Cardiac fibroblast (primary cell): Measurements from ENCODE around the gene TENM4.

Experiments used
- DNase-seq, 2 donors: peaks; one replicate each; pipeline versions ENCODE4 v3.0.0 to v3.0.0-alpha.2; 2010; ENCODE audit warnings: low read depth in 2 of 2
- H3K4me3 ChIP-seq, 2 donors: replicated peaks in 1 of 2; 1 replicate in 1 of 2; 2 replicates in 1 of 2; pipeline ENCODE4 v1.5.1; 2011; ENCODE audit warnings: low read depth in 2 of 2, low read length in 2 of 2, mild to moderate bottlenecking in 2 of 2, moderate library complexity in 1 of 2
- TF ChIP-seq, protein P1 (sequence below): IDR thresholded peaks from one replicate; pipeline ENCODE4 v1.5.1; 2011; ENCODE audit warnings: low read depth, mild to moderate bottlenecking, low read length, inconsistent platforms

The TENM4 gene

DNA sequence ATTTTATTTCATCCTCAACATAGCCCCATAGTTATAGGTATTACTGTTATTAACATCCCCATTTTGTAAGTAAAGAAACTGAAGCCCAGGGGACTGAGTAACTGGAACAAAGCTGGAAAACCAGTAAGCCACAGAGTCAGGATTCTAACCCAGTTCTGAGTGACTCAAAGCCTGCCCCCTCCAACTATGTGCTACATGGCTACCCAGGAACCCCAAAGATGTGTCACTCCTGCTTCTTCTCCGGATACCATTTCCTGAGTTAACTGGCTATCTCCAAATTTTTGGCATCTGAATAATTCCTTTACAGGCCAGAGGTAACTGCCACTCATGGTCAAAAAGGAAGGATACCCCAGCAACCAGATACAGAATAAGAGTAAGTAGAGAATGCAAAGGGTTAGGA, 43.6 kb downstream of the TENM4 start:
- peak in 1 of 2 donors; percentile 31 for DNase-seq
- no peak overlapping the region for H3K4me3 ChIP-seq
- TF ChIP-seq, protein P1, sequence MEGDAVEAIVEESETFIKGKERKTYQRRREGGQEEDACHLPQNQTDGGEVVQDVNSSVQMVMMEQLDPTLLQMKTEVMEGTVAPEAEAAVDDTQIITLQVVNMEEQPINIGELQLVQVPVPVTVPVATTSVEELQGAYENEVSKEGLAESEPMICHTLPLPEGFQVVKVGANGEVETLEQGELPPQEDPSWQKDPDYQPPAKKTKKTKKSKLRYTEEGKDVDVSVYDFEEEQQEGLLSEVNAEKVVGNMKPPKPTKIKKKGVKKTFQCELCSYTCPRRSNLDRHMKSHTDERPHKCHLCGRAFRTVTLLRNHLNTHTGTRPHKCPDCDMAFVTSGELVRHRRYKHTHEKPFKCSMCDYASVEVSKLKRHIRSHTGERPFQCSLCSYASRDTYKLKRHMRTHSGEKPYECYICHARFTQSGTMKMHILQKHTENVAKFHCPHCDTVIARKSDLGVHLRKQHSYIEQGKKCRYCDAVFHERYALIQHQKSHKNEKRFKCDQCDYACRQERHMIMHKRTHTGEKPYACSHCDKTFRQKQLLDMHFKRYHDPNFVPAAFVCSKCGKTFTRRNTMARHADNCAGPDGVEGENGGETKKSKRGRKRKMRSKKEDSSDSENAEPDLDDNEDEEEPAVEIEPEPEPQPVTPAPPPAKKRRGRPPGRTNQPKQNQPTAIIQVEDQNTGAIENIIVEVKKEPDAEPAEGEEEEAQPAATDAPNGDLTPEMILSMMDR = no peak

DNA sequence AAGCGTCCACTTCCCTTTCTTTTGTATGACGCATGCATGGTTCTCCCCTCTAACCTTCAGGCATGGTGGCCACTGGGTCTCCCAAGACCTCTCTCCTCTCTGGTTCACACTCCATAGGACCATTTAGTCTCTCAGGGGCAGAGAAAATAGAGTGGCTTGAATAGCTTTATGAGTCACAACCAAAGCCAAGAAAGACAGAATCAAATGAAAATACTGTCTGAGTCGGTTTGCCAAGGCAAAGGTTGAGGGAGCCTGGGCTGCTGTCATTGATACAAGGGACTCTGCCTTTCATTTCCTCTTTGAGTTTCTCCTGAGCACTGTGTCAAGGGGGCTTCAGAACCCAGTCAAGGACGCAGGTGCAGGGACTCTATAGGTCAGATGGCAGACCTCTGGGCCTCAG, 44.2 kb downstream of the TENM4 start:
- TF ChIP-seq, protein P1 = no peak
- H3K4me3 ChIP-seq = no peak overlapping the region
- DNase-seq = no peak

DNA sequence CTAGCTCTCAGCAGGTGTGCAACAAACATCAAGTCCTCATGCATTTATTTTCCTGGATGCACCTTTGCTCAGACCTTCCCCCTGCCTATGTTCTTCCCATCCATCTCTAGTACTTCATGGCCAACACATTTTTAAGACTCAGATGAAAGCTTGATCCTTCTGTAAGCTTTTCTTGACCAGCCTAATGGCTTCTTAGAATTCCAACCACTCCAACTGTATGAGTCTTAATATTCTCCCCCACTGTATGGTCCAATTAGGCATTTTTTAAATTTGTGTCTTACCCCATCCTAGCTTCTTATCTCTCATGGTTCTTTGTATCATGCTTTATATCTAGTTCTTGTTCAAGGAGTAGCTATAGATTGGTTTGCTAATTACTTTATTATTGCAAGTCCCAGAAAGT, 44.8 kb downstream of the TENM4 start:
- H3K4me3 ChIP-seq = no peak overlapping the region
- no peak for DNase-seq
- TF ChIP-seq, protein P1 = no peak

DNA sequence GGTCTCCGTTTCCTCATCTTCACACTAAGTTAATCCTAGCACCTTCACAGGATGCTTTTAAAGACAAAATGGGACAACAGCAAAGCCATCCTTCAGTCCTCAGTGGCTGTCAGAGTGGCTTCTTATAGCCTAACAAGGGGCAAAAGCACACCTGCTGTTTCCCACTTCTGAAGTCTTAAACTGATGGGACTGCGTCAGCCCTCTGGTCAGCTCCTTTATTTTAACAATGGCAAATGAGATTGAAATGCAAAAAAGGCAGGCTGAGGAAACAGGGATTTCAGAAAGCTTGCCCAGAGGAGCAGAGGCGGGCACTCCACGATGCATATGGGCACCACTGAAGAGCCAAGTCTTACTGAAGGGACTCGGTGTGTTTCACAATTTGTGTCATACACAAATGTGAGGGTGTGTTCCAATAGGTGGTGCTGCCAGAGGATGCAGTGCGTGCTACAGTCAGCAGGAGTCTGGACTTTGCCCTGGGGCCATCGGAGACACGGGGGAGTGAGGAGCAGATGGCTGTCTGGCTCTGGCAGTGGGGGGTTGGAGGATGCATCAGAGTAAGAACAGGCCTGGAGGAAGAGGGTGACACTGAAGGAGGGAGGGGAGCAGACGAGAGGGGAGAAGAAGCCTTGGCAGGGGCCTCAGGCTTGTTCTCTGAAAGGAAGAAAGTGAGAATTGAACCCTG, 47.3 kb downstream of the TENM4 start:
- TF ChIP-seq, protein P1 = no peak
- no peak for DNase-seq
- H3K4me3 ChIP-seq = no peak overlapping the region

DNA sequence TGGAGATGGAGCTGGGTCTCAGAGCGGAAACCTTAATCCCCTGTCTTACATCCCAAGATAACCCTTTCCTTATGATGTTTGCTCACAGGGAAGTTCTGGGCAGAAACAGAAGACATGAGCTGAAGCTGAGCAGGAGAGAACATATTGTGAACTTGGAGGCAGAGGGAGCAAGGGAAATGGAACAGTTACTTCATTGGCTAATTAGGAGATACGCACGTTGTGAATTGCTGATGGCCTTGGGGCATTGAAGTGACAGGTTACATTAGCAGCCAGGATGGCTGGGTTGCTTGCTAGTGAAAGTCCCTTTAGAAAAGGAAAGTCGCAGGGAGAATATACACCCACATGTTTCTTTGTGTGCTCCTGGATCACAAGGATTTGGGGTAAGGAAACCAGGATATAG, 48.7 kb downstream of the TENM4 start:
- TF ChIP-seq, protein P1 = no peak
- DNase-seq = no peak
- no peak overlapping the region for H3K4me3 ChIP-seq

DNA sequence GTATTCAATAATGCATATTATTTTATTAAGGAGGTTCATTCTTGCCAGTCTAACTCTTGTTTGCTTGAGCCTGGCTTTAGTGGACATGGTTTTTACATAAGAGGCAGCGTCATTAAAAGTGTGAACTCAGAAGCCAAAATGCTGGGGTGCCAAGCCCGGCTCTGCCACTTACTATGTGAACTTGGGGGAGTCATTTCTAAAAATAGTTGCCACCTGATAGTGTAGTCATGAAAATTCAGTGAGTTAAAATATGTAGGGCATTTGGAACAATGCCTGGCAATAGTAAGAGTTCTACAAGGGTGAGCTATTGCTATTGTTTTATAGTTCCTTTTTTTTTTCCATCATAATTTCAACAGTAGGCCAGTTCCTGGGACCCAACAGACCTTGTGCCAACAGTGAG, 49.9 kb downstream of the TENM4 start:
- no peak overlapping the region for H3K4me3 ChIP-seq
- DNase-seq = peak in 1 of 2 donors; percentile 62
- TF ChIP-seq, protein P1 = no peak

DNA sequence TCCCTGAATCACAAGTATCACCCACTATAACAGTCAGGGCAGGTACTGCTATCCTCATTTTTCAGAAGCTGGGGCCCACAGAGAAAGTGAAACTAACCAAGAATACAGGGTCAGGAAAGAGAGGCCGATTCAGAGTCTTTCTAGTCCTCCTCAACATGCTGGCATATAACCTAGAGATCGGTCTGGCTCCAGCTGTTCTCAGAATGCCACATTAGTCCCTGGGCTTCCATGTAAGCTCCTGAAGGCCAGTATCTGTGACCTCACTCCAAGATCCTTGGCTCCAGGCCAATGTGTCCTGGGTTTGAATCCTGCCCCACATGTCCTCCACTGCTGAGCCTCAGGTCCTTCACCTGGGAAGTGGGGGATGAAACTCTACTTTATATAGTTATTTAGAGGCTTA, 50.4 kb downstream of the TENM4 start:
- H3K4me3 ChIP-seq = no peak overlapping the region
- TF ChIP-seq, protein P1 = no peak
- no peak for DNase-seq
